RPMI8226 (cell line): ENCODE results near the gene ATP13A3.

Experiments used
- DNase-seq: peaks from one replicate; pipeline ENCODE4 v3.0.0-alpha.2; 2015

The ATP13A3 gene

GRCh38 chr3:194365978-194366490, 120.8 kb downstream of the ATP13A3 start:
- no peak for DNase-seq

GRCh38 chr3:194365526-194365925, 121.3 kb downstream of the ATP13A3 start:
- DNase-seq, result no peak

- DNase-seq, result peak; percentile 73
These were observed 122.0 kb downstream of the ATP13A3 start for GRCh38 chr3:194364652-194365434.

GRCh38 chr3:194364314-194364651, 122.5 kb downstream of the ATP13A3 start:
- no peak for DNase-seq

GRCh38 chr3:194360568-194360967, 126.2 kb downstream of the ATP13A3 start:
- DNase-seq, result no peak

GRCh38 chr3:194357681-194358080, 129.1 kb downstream of the ATP13A3 start:
- no peak for DNase-seq

- DNase-seq, result no peak
These were observed 131.4 kb downstream of the ATP13A3 start for GRCh38 chr3:194355379-194355778.

GRCh38 chr3:194354315-194354714, 132.5 kb downstream of the ATP13A3 start:
- DNase-seq, result no peak
